Loucy (cell line): Measurements from ENCODE around the gene SETBP1.
A peak's percentile ranks its signal among the peaks of the same experiment; 100 is the strongest.

Source experiments
- H2AFZ ChIP-seq: fragments of 200-600 bp; sonication (generic); 2 replicates; pipeline ENCODE4 v1.6.0; 2016; ENCODE audit warnings: antibody characterized with exemption, mild to moderate bottlenecking, low read length, moderate library complexity
- H3F3A ChIP-seq: fragments of 200-600 bp; 2 replicates; pipeline ENCODE4 v1.6.0; 2016; ENCODE audit warnings: antibody characterized with exemption, low read depth, mild to moderate bottlenecking
- H3K27me3 ChIP-seq: fragments of 200-600 bp; sonication (generic); 2 replicates; pipeline ENCODE4 v1.6.1; 2014; ENCODE audit warnings: low read length, mild to moderate bottlenecking; ENCODE audit not compliant: insufficient read depth, poor library complexity, severe bottlenecking
- H3K36me3 ChIP-seq: fragments of 200-600 bp; sonication (generic); 2 replicates; pipeline ENCODE4 v1.6.1; 2016; ENCODE audit warnings: low read length; ENCODE audit not compliant: insufficient read depth
- H3K4me1 ChIP-seq: fragments of 200-600 bp; sonication (generic); 2 replicates; pipeline ENCODE4 v1.5.1; 2014; ENCODE audit warnings: low read length, mild to moderate bottlenecking; ENCODE audit not compliant: insufficient read depth, poor library complexity, severe bottlenecking
- H3K4me2 ChIP-seq: fragments of 200-600 bp; sonication (generic); 2 replicates; pipeline ENCODE4 v1.6.0; 2014; ENCODE audit warnings: antibody characterized with exemption, low read length, low read depth, mild to moderate bottlenecking; ENCODE audit not compliant: poor library complexity, severe bottlenecking
- H3K4me3 ChIP-seq: fragments of 200-600 bp; sonication (generic); 2 replicates; pipeline ENCODE4 v1.5.1; 2014; ENCODE audit warnings: low read length, mild to moderate bottlenecking, mixed read lengths; ENCODE audit not compliant: poor library complexity, severe bottlenecking
- H3K79me2 ChIP-seq: fragments of 200-600 bp; sonication (generic); 2 replicates; pipeline ENCODE4 v1.6.1; 2014; ENCODE audit warnings: low read length; ENCODE audit not compliant: insufficient read depth
- H3K9ac ChIP-seq: fragments of 200-600 bp; sonication (generic); 2 replicates; pipeline ENCODE4 v1.6.0; 2014; ENCODE audit warnings: mild to moderate bottlenecking, low read depth, low read length, moderate library complexity; ENCODE audit not compliant: poor library complexity, severe bottlenecking
- H3K9me2 ChIP-seq: fragments of 200-600 bp; sonication (generic); replicated peaks from 2 replicates; pipeline ENCODE4 v1.6.1; 2016; ENCODE audit warnings: low read depth, low read length, mixed read lengths
- H3K9me3 ChIP-seq: fragments of 200-600 bp; sonication (generic); 2 replicates; pipeline ENCODE4 v1.6.1; 2014; ENCODE audit warnings: mild to moderate bottlenecking, antibody characterized with exemption, low read length, low read depth; ENCODE audit not compliant: insufficient read depth
- H4K20me1 ChIP-seq: fragments of 200-600 bp; sonication (generic); 2 replicates; pipeline ENCODE4 v1.6.0; 2014; ENCODE audit warnings: antibody characterized with exemption, low read length, mild to moderate bottlenecking; ENCODE audit not compliant: insufficient read depth, poor library complexity, severe bottlenecking
- CTCF ChIP-seq: fragments of 200-600 bp; sonication (generic); conservative IDR thresholded peaks from 2 replicates; pipeline ENCODE4 v1.5.1; 2014; ENCODE audit warnings: mild to moderate bottlenecking, antibody characterized with exemption, low read length
- EZH2phosphoT487 ChIP-seq: fragments of 200-600 bp; IDR thresholded peaks from 2 replicates; pipeline ENCODE4 v1.6.1; 2018; ENCODE audit warnings: antibody characterized with exemption, mild to moderate bottlenecking, moderate library complexity, borderline replicate concordance

Gene SETBP1

GRCh38 chr18:45084206-45084605, 403.5 kb downstream of the SETBP1 start:
- no peaks in the 10 kb centered on the region for H4K20me1 ChIP-seq
- TF ChIP-seq CTCF: no peak
- no peak for TF ChIP-seq EZH2phosphoT487
- H3K4me3 ChIP-seq: no peak overlapping the region
- peaks cover 10% of the 10 kb centered on the region; the same call in 1 of the 2 replicates for H3K9me3 ChIP-seq
- no peak overlapping the region for H3K4me2 ChIP-seq
- no peaks in the 10 kb centered on the region for H3K27me3 ChIP-seq
- no peak overlapping the region for H2AFZ ChIP-seq
- no peaks in the 10 kb centered on the region for H3K9me2 ChIP-seq
- H3F3A ChIP-seq: no peaks in the 10 kb centered on the region
- no peaks in the 10 kb centered on the region for H3K79me2 ChIP-seq
- no peaks in the 10 kb centered on the region for H3K36me3 ChIP-seq
- no peak overlapping the region for H3K9ac ChIP-seq
- H3K4me1 ChIP-seq: peaks cover 7% of the 10 kb centered on the region

GRCh38 chr18:45085916-45086624, 405.4 kb downstream of the SETBP1 start:
- H3K4me2 ChIP-seq: no peak overlapping the region
- peaks cover 8% of the 10 kb centered on the region; the same call in 1 of the 2 replicates for H3K9me3 ChIP-seq
- no peaks in the 10 kb centered on the region for H3K27me3 ChIP-seq
- H3K9me2 ChIP-seq: no peaks in the 10 kb centered on the region
- H2AFZ ChIP-seq: no peak overlapping the region
- no peak overlapping the region for H3K9ac ChIP-seq
- H3K79me2 ChIP-seq: no peaks in the 10 kb centered on the region
- H3F3A ChIP-seq: no peaks in the 10 kb centered on the region
- H3K4me1 ChIP-seq: peaks cover 10% of the 10 kb centered on the region
- TF ChIP-seq CTCF (no peak), EZH2phosphoT487 (no peak)
- no peaks in the 10 kb centered on the region for H3K36me3 ChIP-seq
- no peak overlapping the region for H3K4me3 ChIP-seq
- no peaks in the 10 kb centered on the region for H4K20me1 ChIP-seq

- TF ChIP-seq CTCF (peak; percentile 35), EZH2phosphoT487 (no peak)
- Histone ChIP-seq H3K4me3 (no peak overlapping the region), H3K4me2 (no peak overlapping the region), H3K9ac (no peak overlapping the region), H3K79me2 (no peaks in the 10 kb centered on the region), H3K36me3 (no peaks in the 10 kb centered on the region), H3K9me2 (no peaks in the 10 kb centered on the region), H3K27me3 (no peaks in the 10 kb centered on the region), H3K4me1 (peaks cover 16% of the 10 kb centered on the region), H4K20me1 (no peaks in the 10 kb centered on the region), H3F3A (no peaks in the 10 kb centered on the region), H3K9me3 (peaks cover 2% of the 10 kb centered on the region; the same call in 1 of the 2 replicates), H2AFZ (no peak overlapping the region)
These were observed 406.1 kb downstream of the SETBP1 start for GRCh38 chr18:45086777-45087176.
